Kidney (tissue), 14 donors: ENCODE results near the gene IZUMO4. TPM values are rescaled to one million over a fixed set of nuclear protein-coding genes. Genes with fewer than 3 reads are reported as not detected.

Experiments used
- DNase-seq, 5 donors: peaks; one replicate each; pipeline ENCODE4 v3.0.0-alpha.2; 2013 to 2020
- FAIRE-seq: peaks from 2 replicates; lab custom pipeline; 2012; peaks lifted over from hg19 to GRCh38; lab: Jason Lieb, UNC
- H3K27ac ChIP-seq, 2 donors: one replicate each; pipeline ENCODE4 v1.7.0; 2013; ENCODE audit warnings: low read depth in 2 of 2, low read length in 2 of 2, inconsistent platforms in 1 of 2
- H3K27me3 ChIP-seq: one replicate; pipeline ENCODE4 v1.7.1; 2013; ENCODE audit warnings: low read length, inconsistent platforms; ENCODE audit not compliant: control insufficient read depth, insufficient read depth
- H3K36me3 ChIP-seq, 3 donors: one replicate each; pipeline versions ENCODE4 v1.7.0 to v1.7.1; 2013; ENCODE audit warnings: low read length in 3 of 3, control low read depth in 1 of 3, inconsistent platforms in 1 of 3; ENCODE audit not compliant: insufficient read depth in 3 of 3, control insufficient read depth in 2 of 3
- H3K4me1 ChIP-seq, 3 donors: one replicate each; pipeline versions ENCODE4 v1.7.0 to v1.7.1; 2013; ENCODE audit warnings: low read length in 3 of 3, inconsistent platforms in 1 of 3, low read depth in 1 of 3; ENCODE audit not compliant: control insufficient read depth in 2 of 3, insufficient read depth in 2 of 3
- H3K4me3 ChIP-seq, 3 donors: one replicate each; pipeline versions ENCODE4 v1.7.0 to v1.8.1; 2013; ENCODE audit warnings: low read length in 3 of 3, control low read depth in 1 of 3, inconsistent platforms in 1 of 3
- H3K9ac ChIP-seq, 3 donors: one replicate each; pipeline versions ENCODE4 v1.7.0 to v1.7.1; 2013; ENCODE audit warnings: low read length in 3 of 3, control low read depth in 1 of 3, inconsistent platforms in 1 of 3
- H3K9me3 ChIP-seq, 3 donors: one replicate each; pipeline versions ENCODE4 v1.7.0 to v1.7.1; 2013; ENCODE audit warnings: low read length in 3 of 3, control low read depth in 1 of 3, inconsistent platforms in 1 of 3; ENCODE audit not compliant: control insufficient read depth in 2 of 3, insufficient read depth in 1 of 3
- intact Hi-C: fragments of 100-400 bp; cut with DNase I; formaldehyde crosslinking; loops from one replicate; pipeline ENCODE4 v1.11.1; 2022
- polyA plus RNA-seq: library from polyadenylated mRNA; stranded (reverse); fragments of 350-450 nt; fragmentation: Illumina TruSeq; extraction: RNeasy Lipid Tissue Mini Kit (QIAGEN cat#74804); gene quantifications from one replicate; pipeline ENCODE4 v1.2.3, GENCODE V29; 2014; ENCODE audit warnings: low read depth, low replicate concordance; ENCODE audit not compliant: insufficient read depth
- total RNA-seq: library from RNA; stranded (reverse); fragmentation: NEBNext Ultra II Directional; extraction: Animal tissue kit (Norgen Biotek cat#: 25700); gene quantifications from one replicate; pipeline ENCODE4 v1.2.1, GENCODE V29; 2021
- TF ChIP-seq, protein P1 (sequence below): IDR thresholded peaks from 3 replicates; pipeline ENCODE4 v1.5.1; 2012; ENCODE audit warnings: mild to moderate bottlenecking, moderate library complexity, borderline replicate concordance; ENCODE audit not compliant: insufficient read depth; ENCODE audit errors: extremely low read depth
- donor health status: control.
- donor health status: control.
- donor health status: control.
- donor health status: control.
- donor health status: control.
- donor health status: DM: yes; HTN: yes; CAD: no.
- donor health status: Normal renal cell carcinoma (clear cell type).

Gene IZUMO4
- total and polyA plus RNA-seq, 2 donors from 2014 or later = 4.3 to 8.9 TPM

DNA sequence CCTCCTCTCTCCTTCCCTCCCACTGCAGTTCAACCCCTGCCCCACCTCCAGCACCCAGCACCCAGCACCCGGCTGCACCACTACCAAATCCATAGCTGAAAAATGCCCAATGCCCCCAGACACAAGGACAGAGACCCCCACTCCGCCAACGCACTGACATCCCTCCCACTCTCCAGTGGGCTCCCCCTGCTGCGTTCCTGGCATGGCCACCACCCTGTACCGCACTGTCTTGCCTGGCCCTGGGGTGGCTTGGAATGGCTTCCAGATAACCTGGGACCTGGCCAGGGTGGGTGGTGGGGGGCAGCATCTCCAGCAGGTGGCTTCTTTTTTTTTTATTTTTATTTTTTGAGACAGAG lies 39.9 kb upstream of the IZUMO4 start:
- Histone ChIP-seq H3K4me3 (no peak overlapping the region), H3K36me3 (no peaks in the 10 kb centered on the region), H3K27me3 (no peaks in the 10 kb centered on the region), H3K9me3 (no peaks in the 10 kb centered on the region), H3K27ac (peak overlapping the region; percentile 71 to 81), H3K4me1 (peaks cover 0 to 42% (median 21%) of the 10 kb centered on the region in 3 donors), H3K9ac (no peak overlapping the region)
- TF ChIP-seq, protein P1, sequence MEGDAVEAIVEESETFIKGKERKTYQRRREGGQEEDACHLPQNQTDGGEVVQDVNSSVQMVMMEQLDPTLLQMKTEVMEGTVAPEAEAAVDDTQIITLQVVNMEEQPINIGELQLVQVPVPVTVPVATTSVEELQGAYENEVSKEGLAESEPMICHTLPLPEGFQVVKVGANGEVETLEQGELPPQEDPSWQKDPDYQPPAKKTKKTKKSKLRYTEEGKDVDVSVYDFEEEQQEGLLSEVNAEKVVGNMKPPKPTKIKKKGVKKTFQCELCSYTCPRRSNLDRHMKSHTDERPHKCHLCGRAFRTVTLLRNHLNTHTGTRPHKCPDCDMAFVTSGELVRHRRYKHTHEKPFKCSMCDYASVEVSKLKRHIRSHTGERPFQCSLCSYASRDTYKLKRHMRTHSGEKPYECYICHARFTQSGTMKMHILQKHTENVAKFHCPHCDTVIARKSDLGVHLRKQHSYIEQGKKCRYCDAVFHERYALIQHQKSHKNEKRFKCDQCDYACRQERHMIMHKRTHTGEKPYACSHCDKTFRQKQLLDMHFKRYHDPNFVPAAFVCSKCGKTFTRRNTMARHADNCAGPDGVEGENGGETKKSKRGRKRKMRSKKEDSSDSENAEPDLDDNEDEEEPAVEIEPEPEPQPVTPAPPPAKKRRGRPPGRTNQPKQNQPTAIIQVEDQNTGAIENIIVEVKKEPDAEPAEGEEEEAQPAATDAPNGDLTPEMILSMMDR = no peak
- intact Hi-C loops = no loop called here
- FAIRE-seq = no peak
- peak in 2 of 5 donors; percentile 62 to 81 for DNase-seq

DNA sequence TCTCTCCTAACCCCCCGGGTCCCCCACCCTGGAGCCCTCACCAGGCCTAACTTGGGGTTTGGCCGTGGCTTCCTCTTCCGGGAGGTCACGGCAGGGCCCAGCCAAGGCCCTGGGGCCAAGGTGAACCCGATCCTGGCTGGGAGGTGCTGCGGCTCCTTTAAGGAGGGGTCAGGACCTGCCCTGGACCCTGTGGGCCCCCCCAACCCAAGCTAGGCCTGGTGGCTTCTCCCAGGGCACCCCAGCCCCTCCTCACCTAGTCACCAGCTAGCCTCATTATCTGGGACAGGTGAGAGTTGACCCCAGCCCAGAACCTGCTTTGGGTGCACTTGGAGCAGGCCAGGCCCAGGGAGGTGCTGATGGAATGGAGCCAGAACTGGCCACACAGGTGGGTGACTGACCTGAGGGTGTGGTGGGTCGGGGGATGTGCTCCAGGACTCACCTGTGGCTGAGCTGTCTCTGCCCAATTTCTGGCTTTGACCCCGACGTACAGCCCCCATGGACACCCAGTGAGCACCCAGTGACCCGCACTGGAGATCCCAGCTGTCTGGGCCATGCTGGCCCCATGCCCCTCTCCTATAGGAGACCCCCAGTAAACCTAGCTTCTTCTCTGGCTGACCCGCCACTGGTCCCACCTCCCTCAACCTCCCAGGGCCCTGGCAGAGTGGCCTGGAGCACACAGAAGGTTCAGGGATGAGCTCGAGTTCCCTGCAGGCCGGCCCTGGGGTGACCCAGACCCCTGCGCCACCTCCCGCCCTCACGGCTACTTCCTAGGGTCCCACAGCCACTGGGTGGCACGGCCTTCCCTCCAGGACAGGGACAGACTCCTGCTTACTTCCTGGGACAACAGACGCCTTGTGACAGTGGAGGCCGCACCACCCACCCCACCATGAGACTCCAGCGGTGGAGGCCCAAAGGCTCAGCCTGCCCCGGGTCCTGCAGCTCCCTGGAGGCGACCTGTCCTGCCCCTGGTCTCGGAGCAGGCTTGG lies 38.9 kb upstream of the IZUMO4 start:
- Histone ChIP-seq H3K27me3 (no peaks in the 10 kb centered on the region), H3K36me3 (no peaks in the 10 kb centered on the region), H3K9me3 (no peaks in the 10 kb centered on the region), H3K27ac (peak overlapping the region; percentile 32 to 97), H3K4me1 (peaks cover 0 to 44% (median 20%) of the 10 kb centered on the region in 3 donors), H3K9ac (peak overlapping the region in 1 of 3 donors; percentile 19), H3K4me3 (no peak overlapping the region)
- TF ChIP-seq, protein P1 = no peak
- intact Hi-C loops = no loop called here
- DNase-seq (peak in 2 of 5 donors; percentile 62 to 81), FAIRE-seq (no peak)

DNA sequence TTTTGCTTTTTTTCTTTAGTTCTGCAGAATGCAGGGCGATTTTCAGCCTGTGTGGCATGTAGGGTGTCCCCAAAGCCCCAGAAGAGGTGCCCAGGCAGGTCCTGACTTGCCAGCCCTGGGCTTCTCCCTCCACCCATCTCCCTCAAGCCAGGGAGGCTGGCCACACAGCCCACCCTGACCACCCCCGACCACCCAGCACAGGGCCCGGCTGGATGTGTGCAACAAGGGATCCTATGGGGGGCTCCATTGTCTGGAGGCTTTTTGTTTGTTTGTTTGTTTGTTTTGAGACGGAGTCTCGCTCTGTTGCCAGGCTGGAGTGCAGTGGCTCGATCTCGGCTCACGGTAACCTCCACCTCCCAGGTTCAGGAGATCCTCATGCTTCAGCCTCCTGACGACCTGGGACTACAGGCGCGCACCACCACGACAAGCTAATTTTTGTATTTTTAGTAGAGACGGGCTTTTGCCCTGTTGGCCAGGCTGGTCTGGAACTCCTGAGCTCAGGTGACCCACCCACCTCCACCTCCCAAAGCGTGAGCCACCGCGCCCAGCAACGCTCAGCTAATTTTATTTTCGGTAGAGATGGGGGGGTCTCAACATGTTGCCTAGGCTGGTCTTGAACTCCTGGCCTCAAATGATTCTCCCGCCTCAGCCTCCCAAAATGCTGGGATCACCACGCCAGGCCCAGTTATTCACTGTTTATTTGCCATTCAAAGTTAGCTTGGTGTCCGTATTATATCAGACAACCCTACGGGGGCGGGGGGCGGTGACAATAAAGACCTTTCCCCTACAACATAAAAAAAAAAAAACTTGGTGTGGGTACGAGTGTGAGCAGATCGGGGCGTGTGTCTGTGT lies 37.9 kb upstream of the IZUMO4 start:
- H3K27me3 ChIP-seq = no peaks in the 10 kb centered on the region
- H3K9me3 ChIP-seq = no peaks in the 10 kb centered on the region
- H3K36me3 ChIP-seq = no peaks in the 10 kb centered on the region
- peak overlapping the region; percentile 97 to 99 for H3K27ac ChIP-seq
- H3K4me1 ChIP-seq = peaks cover 0 to 43% (median 20%) of the 10 kb centered on the region in 3 donors
- TF ChIP-seq, protein P1 = no peak
- intact Hi-C loops = no loop called here
- peak overlapping the region in 1 of 3 donors; percentile 63 for H3K9ac ChIP-seq
- H3K4me3 ChIP-seq = peak overlapping the region in 1 of 3 donors; percentile 28
- DNase-seq (peak in 1 of 5 donors; percentile 45), FAIRE-seq (no peak)
